Endothelial cell of umbilical vein (primary cell): ENCODE measurements around the gene OR52A5.

Source experiments
- EZH2 ChIP-seq: IDR thresholded peaks from 2 replicates; pipeline ENCODE4 v1.6.1; 2012; ENCODE audit warnings: borderline replicate concordance, low read depth, mild to moderate bottlenecking, moderate library complexity, low read length, inconsistent platforms; ENCODE audit not compliant: severe bottlenecking
- FOS ChIP-seq: IDR thresholded peaks from 2 replicates; pipeline ENCODE4 v1.6.1; 2011; ENCODE audit warnings: mild to moderate bottlenecking, low read length, moderate library complexity, borderline replicate concordance; ENCODE audit not compliant: insufficient read depth
- GATA2 ChIP-seq: IDR thresholded peaks from 2 replicates; pipeline ENCODE4 v1.7.0; 2011; ENCODE audit warnings: low read depth, mild to moderate bottlenecking, moderate library complexity, mixed read lengths, low read length; ENCODE audit not compliant: insufficient read length, insufficient read depth
- JUN ChIP-seq: IDR thresholded peaks from 2 replicates; pipeline ENCODE4 v1.6.1; 2011; ENCODE audit warnings: borderline replicate concordance, low read depth; ENCODE audit not compliant: insufficient read length, insufficient read depth
- MYC ChIP-seq: IDR thresholded peaks from one replicate; pipeline ENCODE4 v1.6.1; 2011; ENCODE audit warnings: mild to moderate bottlenecking, low read depth, low read length
- POLR2A ChIP-seq: IDR thresholded peaks from 2 replicates; pipeline ENCODE4 v1.6.1; 2012; ENCODE audit warnings: low read depth, mild to moderate bottlenecking, control low read depth, low read length
- POLR2AphosphoS5 ChIP-seq: IDR thresholded peaks from 2 replicates; pipeline ENCODE4 v1.6.1; 2012; ENCODE audit warnings: low read depth, mild to moderate bottlenecking, control low read depth, low read length, moderate library complexity; ENCODE audit not compliant: insufficient read depth
- TF ChIP-seq, protein P1 (sequence below), 2 donors: IDR thresholded peaks; 1 replicate in 1 of 2; 2 replicates in 1 of 2; pipeline ENCODE4 v1.5.1; 2011; ENCODE audit warnings: low read length in 2 of 2, mild to moderate bottlenecking in 2 of 2, moderate library complexity in 2 of 2, control low read depth in 1 of 2, inconsistent platforms in 1 of 2, low read depth in 1 of 2; ENCODE audit not compliant: insufficient read depth in 1 of 2; ENCODE audit errors: extremely low read depth in 1 of 2
- TF ChIP-seq, protein P2 (sequence below): IDR thresholded peaks from 2 replicates; pipeline ENCODE4 v1.6.1; 2011; ENCODE audit not compliant: insufficient read depth, insufficient read length

DNA sequence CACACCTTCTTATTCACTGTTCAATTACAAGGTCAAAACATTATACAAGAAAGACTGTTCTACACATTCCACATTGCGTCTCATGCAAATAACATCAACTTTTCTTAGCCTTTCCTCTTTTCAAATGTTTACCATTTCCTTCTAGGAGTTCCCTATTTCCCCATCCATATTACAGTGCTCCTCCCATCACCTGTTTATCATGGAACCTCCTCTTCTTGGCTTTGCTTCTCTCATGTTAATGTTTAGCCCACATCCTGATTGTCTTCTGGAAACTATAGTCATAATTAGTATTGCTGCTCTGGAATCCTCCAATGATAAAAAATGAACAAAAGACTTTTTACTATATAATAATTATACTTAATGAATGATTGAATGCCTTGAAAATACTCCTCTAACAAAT lies 47.5 kb downstream of the OR52A5 start:
- TF ChIP-seq EZH2 (no peak), FOS (no peak), POLR2A (no peak), POLR2AphosphoS5 (no peak), GATA2 (no peak), MYC (no peak), JUN (no peak)
- TF ChIP-seq, protein P1, sequence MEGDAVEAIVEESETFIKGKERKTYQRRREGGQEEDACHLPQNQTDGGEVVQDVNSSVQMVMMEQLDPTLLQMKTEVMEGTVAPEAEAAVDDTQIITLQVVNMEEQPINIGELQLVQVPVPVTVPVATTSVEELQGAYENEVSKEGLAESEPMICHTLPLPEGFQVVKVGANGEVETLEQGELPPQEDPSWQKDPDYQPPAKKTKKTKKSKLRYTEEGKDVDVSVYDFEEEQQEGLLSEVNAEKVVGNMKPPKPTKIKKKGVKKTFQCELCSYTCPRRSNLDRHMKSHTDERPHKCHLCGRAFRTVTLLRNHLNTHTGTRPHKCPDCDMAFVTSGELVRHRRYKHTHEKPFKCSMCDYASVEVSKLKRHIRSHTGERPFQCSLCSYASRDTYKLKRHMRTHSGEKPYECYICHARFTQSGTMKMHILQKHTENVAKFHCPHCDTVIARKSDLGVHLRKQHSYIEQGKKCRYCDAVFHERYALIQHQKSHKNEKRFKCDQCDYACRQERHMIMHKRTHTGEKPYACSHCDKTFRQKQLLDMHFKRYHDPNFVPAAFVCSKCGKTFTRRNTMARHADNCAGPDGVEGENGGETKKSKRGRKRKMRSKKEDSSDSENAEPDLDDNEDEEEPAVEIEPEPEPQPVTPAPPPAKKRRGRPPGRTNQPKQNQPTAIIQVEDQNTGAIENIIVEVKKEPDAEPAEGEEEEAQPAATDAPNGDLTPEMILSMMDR (IDR thresholded peaks at IDR 0.05; ENCODE audit: extremely low read depth in 1 of 2, insufficient read depth in 1 of 2, low read depth in 1 of 2, low read length in 2 of 2): no peak
- TF ChIP-seq, protein P2, sequence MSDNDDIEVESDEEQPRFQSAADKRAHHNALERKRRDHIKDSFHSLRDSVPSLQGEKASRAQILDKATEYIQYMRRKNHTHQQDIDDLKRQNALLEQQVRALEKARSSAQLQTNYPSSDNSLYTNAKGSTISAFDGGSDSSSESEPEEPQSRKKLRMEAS: no peak
